Raji (cell line): ENCODE measurements around the gene USH1C.

Experiments
- POLR2A ChIP-seq: IDR thresholded peaks from 2 replicates; pipeline ENCODE4 v1.6.1; 2011; ENCODE audit warnings: low read depth, low read length, control low read depth; ENCODE audit not compliant: insufficient read depth

The USH1C gene

GRCh38 chr11:17515443-17516176, 28.6 kb downstream of the USH1C start:
- no peak for TF ChIP-seq POLR2A

GRCh38 chr11:17514476-17514875, 29.7 kb downstream of the USH1C start:
- no peak for TF ChIP-seq POLR2A

- no peak for TF ChIP-seq POLR2A
Observed at GRCh38 chr11:17513853-17514252, 30.4 kb downstream of the USH1C start.

- no peak for TF ChIP-seq POLR2A
Observed at GRCh38 chr11:17512101-17512500, 32.1 kb downstream of the USH1C start.

GRCh38 chr11:17511571-17511970, 32.6 kb downstream of the USH1C start:
- TF ChIP-seq POLR2A, result no peak

GRCh38 chr11:17510507-17511206, 33.6 kb downstream of the USH1C start:
- TF ChIP-seq POLR2A, result no peak

GRCh38 chr11:17508791-17509190, 35.4 kb downstream of the USH1C start:
- TF ChIP-seq POLR2A, result no peak

GRCh38 chr11:17508306-17508705, 35.9 kb downstream of the USH1C start:
- no peak for TF ChIP-seq POLR2A

DNA sequence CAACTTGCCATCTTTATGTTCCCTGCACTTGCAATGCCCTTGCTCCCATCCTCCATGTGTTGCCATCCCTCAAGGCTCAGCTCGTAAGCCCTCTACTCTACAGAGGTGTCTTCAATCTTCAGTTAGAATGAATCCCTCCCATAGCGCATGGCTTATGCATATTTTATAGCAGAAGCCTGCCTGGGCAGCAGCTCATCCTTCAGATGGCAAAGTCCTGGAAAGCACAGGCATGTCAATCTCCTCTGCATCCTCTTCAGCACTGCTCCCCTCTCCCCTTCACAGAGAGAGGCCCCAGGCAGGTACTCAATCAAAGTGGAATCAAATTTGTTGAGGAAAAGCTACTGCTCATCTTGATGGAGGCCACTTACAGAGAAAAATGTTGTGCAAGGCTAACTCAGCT, 36.4 kb downstream of the USH1C start:
- TF ChIP-seq POLR2A, result no peak

DNA sequence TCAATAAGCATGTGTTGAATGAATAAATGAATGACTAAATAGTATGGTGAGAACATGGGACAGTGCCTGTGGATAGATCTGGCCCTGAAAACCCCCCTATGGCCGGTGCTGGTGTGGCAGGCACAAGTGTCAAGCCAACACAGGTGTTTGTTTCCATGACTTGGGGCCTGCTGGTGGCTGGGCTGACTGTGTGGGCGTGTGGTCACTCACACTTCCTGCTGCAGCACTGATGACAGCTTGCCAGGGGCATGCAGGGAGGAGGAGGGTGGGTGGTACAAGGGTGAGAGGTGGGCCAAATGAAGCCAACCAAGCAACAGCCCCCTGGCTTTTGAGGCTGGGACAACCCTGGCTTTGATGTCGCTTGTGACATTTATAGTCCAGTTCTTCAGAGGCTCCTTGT, 37.3 kb downstream of the USH1C start:
- TF ChIP-seq POLR2A, result no peak

DNA sequence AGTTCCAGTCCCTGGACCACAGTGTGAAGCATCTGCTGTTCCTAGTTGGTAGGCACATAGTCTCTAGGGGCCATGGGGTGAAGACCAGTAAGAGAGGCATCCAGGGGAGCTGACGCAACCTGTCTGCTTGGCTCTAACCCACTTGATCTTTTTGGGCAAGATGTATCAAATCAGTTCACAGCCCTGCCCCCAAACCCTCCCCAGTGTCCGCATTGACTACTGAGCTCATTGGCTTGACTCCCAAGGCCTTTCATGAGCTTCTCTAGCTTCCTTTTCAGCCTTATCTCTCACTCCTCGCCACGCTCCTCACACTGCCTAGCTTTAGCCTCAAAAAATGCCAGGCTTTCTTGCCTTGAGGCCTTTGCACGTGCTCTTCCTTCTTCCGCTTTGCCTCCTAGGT, 37.9 kb downstream of the USH1C start:
- TF ChIP-seq POLR2A, result no peak

DNA sequence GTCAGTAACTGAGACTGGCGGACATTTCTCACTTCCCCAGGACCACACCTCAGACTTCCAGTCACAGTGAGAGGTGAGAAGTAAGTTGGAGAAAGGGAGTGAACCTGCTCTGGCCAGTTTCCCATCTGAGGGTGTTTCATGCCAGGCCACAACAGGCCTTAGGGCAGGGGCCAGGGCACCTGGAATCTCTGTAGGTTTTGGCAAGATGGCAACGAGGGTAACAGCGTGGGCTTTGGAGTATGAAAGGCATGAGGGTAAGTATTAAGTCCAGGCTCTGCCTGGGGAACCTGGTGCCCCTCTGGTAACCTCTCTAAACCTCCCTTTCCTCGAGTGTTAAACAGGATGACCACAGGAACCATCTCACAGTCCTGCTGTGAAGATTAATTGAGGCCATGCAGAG, 39.1 kb downstream of the USH1C start:
- TF ChIP-seq POLR2A, result no peak

DNA sequence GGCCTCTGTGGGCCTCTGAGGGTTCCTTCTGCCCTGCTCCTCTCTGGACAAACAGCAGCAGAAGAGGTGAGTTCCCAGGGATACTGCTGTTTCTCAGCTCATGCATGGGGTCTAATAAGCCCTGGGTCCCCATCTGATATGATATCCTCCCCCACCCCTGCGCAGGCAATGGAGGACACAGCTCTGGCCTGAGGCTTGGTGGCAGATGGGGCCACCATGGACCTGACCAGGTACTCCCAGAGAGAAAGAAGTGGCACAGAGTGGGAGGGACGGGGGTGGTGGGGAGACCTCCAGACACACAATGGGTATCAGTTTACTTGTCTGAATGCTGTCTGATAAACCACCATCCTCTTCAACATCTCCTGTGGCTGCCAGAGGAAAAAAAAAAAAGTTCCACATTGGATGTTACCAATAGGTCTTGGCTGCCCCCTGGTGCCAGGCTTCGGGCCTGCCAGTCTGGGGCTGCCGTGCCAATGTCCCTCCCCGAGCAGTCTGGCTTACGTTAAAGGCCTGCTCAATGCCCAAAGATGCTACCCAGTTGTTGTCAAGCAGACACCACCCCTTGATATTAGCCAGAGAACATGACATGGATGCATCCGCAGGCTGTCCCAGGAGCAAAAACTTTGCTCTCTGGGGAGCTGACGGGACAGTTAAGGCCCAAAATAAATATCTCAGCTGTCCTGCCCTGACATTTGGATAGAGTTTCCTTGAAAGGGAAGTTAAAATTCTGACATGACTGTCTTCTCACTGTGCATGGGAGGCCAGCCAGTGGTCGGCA, 39.7 kb downstream of the USH1C start:
- TF ChIP-seq POLR2A, result no peak

GRCh38 chr11:17502630-17503029, 41.6 kb downstream of the USH1C start:
- TF ChIP-seq POLR2A, result no peak

DNA sequence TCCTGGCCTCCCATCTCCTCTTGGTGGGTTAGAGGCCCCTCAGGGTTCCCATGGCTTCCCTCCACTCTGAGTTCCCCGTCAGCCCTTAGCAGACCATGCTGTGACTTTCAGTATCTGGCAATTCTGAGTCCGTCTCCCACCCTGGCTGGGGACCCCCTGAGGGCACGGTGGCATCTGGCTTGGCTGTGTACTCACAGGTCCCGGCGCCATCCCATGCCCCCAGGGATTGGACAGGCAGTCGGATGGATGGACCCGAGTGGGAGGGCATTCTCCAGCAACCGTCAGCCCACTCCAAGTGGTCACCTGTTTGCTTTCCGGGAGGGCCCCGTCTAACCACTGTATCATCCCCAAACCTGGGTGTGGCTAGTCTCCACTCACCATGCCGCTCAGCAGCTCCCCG, 43.5 kb downstream of the USH1C start:
- no peak for TF ChIP-seq POLR2A

GRCh38 chr11:17498475-17498874, 45.7 kb downstream of the USH1C start:
- no peak for TF ChIP-seq POLR2A
